ENCODE data around the gene BCL11A. TPM values are rescaled to one million over a fixed set of nuclear protein-coding genes. Genes with fewer than 3 reads are reported as not detected.

Gene BCL11A
- total and polyA plus RNA-seq, 2 of the 13 experiments (the other 11 are each of a cell fraction or from before 2014, with no cell fraction given), result not detected

DNA sequence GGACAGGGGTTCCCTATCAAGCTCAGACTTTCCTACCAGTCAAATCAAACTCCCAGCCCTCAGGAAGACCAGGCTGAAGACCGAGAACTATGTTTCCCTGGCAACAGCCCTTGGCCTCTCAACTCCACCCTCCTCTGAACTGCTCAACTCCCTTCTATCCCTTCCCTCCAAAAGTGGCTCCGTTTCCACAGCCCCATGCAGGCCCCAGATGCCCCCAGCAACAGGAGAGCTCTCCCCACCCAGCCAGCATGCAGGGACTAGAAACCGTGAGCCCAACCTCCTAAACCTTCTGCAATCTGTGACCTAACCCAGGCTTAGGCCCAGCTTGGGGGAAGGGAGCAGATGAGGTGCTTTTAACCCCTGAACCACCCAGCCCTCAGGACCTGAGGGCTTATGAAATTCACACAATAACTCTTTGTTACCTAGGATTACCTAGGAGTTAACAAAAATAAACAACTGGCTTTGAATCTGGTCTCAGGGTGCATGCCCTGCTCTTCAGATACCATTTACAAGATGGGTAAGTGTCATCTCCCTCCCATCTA lies 87.2 kb downstream of the BCL11A start (continued):
- no peak for TF ChIP-seq SOX6 (IDR thresholded peaks at IDR 0.05)
- peak; percentile 19; the same call in 1 of the 2 replicates for TF ChIP-seq SOX6 (CRISPR knock-in tag; IDR thresholded peaks at IDR 0.05)

DNA sequence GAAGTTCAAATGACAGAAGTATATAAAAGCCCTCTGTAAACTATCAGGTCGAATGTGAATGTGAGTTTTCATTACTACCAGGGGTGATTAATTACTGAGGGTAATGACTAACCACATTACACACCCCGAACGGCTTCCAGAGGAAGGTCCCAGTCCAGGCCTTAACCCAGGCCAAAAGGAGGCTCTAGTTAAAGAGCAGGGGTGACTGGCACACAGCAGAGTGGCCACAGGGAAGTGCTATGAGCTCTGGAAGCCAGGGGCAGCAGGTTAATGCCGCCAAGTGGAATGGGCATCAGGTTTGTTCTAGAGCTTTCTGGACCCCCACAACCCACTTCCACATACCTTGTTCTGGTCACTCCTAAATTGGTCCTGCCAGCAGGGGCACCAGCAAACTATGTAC lies 87.7 kb downstream of the BCL11A start:
- ChIA-PET POLR2A (no interaction called here), CTCF (ENCODE audit: low intra/inter-chr PET ratio, low total read pairs) (no interaction called here)
- WGBS (ENCODE audit: low lambda C conversion rate), result 11% methylated on average over 3 of the region's 4 CpGs
- intact Hi-C loops (cut with micrococcal nuclease; ENCODE audit: unreplicated experiment), result no loop called here
- Histone ChIP-seq H3K9ac (ENCODE audit: insufficient read depth, low read depth, low read length) (no peak overlapping the region), H3K4me3 (replicated peaks in 1 of 3; ENCODE audit: insufficient read depth in 1 of 3, low read depth in 2 of 3, low read length in 3 of 3) (no peak overlapping the region), H3K4me1 (ENCODE audit: insufficient read depth, low read length) (peaks cover 10% of the 10 kb centered on the region), H4K20me1 (ENCODE audit: insufficient read depth, low read length) (no peaks in the 10 kb centered on the region), H3K27me3 (ENCODE audit: control insufficient read depth in 1 of 2, insufficient read depth in 2 of 2, low read length in 2 of 2) (no peaks in the 10 kb centered on the region), H2AFZ (ENCODE audit: low read length) (no peak overlapping the region), H3K9me3 (ENCODE audit: low read length) (no peaks in the 10 kb centered on the region), H3K4me2 (ENCODE audit: low read depth, low read length) (0 out of 2 replicates have a peak overlapping the region, but pooled peaks have one; percentile 19), H3K27ac (ENCODE audit: extremely low read length, insufficient read depth, low read length) (no peak overlapping the region), H3K79me2 (ENCODE audit: insufficient read depth, low read length) (no peaks in the 10 kb centered on the region), H3K36me3 (replicated peaks in 1 of 2; ENCODE audit: control insufficient read depth in 1 of 2, insufficient read depth in 2 of 2, low read length in 2 of 2) (no peaks in the 10 kb centered on the region)
- BruUV-seq (replicated peaks), result no TSS peak
- FAIRE-seq, result no peak
- no peak for ATAC-seq
- in situ Hi-C loops (cut with HindIII; ENCODE audit: extremely low pct_ligation_motif_present, low pct_unique_long_range_greater_than_20kb), result no loop called here
- DNase-seq (ENCODE audit: low spot score), result no peak
- TF ChIP-seq, protein P1, sequence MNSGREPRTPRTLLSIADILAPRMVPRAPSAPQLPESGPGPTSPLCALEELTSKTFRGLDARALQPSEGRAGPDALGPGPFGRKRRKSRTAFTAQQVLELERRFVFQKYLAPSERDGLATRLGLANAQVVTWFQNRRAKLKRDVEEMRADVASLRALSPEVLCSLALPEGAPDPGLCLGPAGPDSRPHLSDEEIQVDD (CRISPR knock-in tag; IDR thresholded peaks at IDR 0.05; ENCODE audit: borderline replicate concordance), result no peak
- TF ChIP-seq ZNF546 (CRISPR knock-in tag; conservative IDR thresholded peaks at IDR 0.05) (no peak), ZNF326 (CRISPR knock-in tag; IDR thresholded peaks at IDR 0.05; ENCODE audit: borderline replicate concordance) (no peak), GABPA (IDR thresholded peaks at IDR 0.05; ENCODE audit: low read depth, low read length) (no peak), GABPA (CRISPR knock-in tag; IDR thresholded peaks at IDR 0.05; ENCODE audit: low read depth) (no peak), NFKB2 (CRISPR knock-in tag; IDR thresholded peaks at IDR 0.05; ENCODE audit: borderline replicate concordance) (no peak), REPIN1 (CRISPR knock-in tag; IDR thresholded peaks at IDR 0.05; ENCODE audit: borderline replicate concordance, low read depth) (no peak), RARG (CRISPR knock-in tag; IDR thresholded peaks at IDR 0.05; ENCODE audit: low read depth) (no peak), ZNF782 (CRISPR knock-in tag; IDR thresholded peaks at IDR 0.05; ENCODE audit: borderline replicate concordance) (no peak)
- TF ChIP-seq, protein P2, sequence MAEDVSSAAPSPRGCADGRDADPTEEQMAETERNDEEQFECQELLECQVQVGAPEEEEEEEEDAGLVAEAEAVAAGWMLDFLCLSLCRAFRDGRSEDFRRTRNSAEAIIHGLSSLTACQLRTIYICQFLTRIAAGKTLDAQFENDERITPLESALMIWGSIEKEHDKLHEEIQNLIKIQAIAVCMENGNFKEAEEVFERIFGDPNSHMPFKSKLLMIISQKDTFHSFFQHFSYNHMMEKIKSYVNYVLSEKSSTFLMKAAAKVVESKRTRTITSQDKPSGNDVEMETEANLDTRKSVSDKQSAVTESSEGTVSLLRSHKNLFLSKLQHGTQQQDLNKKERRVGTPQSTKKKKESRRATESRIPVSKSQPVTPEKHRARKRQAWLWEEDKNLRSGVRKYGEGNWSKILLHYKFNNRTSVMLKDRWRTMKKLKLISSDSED (CRISPR knock-in tag; IDR thresholded peaks at IDR 0.05), result no peak
- TF ChIP-seq, protein P3, sequence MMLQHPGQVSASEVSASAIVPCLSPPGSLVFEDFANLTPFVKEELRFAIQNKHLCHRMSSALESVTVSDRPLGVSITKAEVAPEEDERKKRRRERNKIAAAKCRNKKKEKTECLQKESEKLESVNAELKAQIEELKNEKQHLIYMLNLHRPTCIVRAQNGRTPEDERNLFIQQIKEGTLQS (CRISPR knock-in tag; IDR thresholded peaks at IDR 0.05), result no peak
- TF ChIP-seq, protein P4, sequence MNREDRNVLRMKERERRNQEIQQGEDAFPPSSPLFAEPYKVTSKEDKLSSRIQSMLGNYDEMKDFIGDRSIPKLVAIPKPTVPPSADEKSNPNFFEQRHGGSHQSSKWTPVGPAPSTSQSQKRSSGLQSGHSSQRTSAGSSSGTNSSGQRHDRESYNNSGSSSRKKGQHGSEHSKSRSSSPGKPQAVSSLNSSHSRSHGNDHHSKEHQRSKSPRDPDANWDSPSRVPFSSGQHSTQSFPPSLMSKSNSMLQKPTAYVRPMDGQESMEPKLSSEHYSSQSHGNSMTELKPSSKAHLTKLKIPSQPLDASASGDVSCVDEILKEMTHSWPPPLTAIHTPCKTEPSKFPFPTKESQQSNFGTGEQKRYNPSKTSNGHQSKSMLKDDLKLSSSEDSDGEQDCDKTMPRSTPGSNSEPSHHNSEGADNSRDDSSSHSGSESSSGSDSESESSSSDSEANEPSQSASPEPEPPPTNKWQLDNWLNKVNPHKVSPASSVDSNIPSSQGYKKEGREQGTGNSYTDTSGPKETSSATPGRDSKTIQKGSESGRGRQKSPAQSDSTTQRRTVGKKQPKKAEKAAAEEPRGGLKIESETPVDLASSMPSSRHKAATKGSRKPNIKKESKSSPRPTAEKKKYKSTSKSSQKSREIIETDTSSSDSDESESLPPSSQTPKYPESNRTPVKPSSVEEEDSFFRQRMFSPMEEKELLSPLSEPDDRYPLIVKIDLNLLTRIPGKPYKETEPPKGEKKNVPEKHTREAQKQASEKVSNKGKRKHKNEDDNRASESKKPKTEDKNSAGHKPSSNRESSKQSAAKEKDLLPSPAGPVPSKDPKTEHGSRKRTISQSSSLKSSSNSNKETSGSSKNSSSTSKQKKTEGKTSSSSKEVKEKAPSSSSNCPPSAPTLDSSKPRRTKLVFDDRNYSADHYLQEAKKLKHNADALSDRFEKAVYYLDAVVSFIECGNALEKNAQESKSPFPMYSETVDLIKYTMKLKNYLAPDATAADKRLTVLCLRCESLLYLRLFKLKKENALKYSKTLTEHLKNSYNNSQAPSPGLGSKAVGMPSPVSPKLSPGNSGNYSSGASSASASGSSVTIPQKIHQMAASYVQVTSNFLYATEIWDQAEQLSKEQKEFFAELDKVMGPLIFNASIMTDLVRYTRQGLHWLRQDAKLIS (CRISPR knock-in tag; IDR thresholded peaks at IDR 0.05), result no peak
- TF ChIP-seq, protein P5, sequence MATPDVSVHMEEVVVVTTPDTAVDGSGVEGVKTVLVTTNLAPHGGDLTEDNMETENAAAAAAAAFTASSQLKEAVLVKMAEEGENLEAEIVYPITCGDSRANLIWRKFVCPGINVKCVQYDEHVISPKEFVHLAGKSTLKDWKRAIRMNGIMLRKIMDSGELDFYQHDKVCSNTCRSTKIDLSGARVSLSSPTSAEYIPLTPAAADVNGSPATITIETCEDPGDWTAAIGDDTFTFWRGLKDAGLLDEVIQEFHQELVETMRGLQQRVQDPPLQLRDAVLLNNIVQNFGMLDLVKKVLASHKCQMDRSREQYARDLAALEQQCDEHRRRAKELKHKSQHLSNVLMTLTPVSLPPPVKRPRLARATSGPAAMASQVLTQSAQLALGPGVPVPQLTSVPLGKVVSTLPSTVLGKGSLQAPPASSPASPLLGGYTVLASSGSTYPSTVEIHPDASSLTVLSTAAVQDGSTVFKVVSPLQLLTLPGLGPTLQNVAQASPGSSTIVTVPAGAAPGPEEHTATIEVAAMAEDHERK (CRISPR knock-in tag; IDR thresholded peaks at IDR 0.05; ENCODE audit: low read depth), result no peak

Data from HepG2 (cell line).